GM12892 (cell line): Measurements from ENCODE around the gene DPYSL4.

ENCODE experiments used
- POLR2A ChIP-seq: IDR thresholded peaks from 2 replicates; pipeline ENCODE4 v1.6.1; 2011; ENCODE audit warnings: low read depth, low read length, control low read depth
- POLR2AphosphoS5 ChIP-seq: IDR thresholded peaks from 2 replicates; pipeline ENCODE4 v1.6.1; 2011; ENCODE audit warnings: low read depth, low read length, control low read depth

- no peak for TF ChIP-seq POLR2A
- TF ChIP-seq POLR2AphosphoS5: no peak
Measured at GRCh38 chr10:132163826-132164515, 22.8 kb upstream of the DPYSL4 start.
